ENCODE data around the gene RPL41.

The RPL41 gene

GRCh38 chr12:56161690-56162351, 45.4 kb downstream of the RPL41 start:
- Histone ChIP-seq H3K27ac (ENCODE audit: low read length) (no peak overlapping the region), H3K9me2 (replicated peaks; ENCODE audit: insufficient read depth, low read length) (no peaks in the 10 kb centered on the region), H3F3A (ENCODE audit: insufficient read depth, low read length) (peaks cover 49% of the 10 kb centered on the region), H3K79me2 (ENCODE audit: low read length) (peaks cover 50% of the 10 kb centered on the region), H3K4me2 (ENCODE audit: low read depth, low read length) (no peak overlapping the region), H3K4me1 (ENCODE audit: low read length) (peaks cover 18% of the 10 kb centered on the region), H2AFZ (ENCODE audit: low read length) (no peak overlapping the region), H3K9ac (ENCODE audit: low read length) (no peak overlapping the region), H3K4me3 (ENCODE audit: low read length) (no peak overlapping the region), H3K36me3 (replicated peaks; ENCODE audit: insufficient read depth, low read length) (peaks cover 9% of the 10 kb centered on the region; the same call in 1 of the 2 replicates), H3K27me3 (replicated peaks; ENCODE audit: insufficient read depth, low read length) (no peaks in the 10 kb centered on the region), H4K20me1 (ENCODE audit: insufficient read depth, low read length) (peaks cover 3% of the 10 kb centered on the region; the same call in 1 of the 2 replicates), H3K9me3 (replicated peaks; ENCODE audit: insufficient read depth, low read length) (no peaks in the 10 kb centered on the region)
- no peak for DNase-seq
- no peak for TF ChIP-seq EZH2 (optimal IDR thresholded peaks at IDR 0.05; ENCODE audit: low read depth, low read length)

DNA sequence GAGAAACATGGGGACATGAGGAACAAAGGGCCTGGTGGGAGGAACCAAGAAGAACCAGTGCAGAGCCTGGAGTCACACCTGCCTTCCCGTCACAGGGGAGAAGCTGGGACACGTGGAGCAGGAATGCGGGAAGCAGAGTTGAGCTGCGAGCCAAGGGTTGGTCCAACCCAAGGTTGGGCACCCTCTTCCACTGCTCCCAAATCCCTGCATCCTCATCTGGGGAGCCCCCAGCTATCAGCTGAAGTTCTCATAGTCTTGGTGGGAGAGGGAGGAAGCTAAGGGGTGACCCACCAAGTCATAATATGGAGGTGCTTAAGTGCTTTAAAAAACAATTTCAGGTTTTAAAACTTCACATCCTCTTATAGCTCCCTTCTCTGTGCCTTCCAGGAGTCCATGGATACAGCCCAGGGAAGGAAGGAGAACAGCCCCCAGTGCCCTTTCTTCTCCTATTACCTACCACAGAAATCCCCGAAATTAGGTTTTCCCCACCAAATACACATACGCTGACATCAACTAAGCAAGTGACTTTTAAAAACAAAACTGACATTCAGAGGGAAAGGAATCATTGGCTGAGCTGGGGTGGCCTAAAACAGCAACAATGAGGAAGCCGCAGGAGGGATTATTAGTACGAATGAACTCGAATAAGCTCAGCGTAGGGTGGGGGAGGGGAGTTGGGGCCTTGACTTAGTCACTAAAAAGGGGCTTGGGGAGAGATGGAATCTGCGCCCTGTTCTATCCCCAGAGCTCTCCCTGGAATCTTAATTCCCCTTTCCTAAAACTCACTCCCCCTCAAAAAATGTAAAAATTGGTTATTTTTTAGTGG, 46.2 kb downstream of the RPL41 start:
- H4K20me1 ChIP-seq (ENCODE audit: insufficient read depth, low read length) = peaks cover 3% of the 10 kb centered on the region; the same call in 1 of the 2 replicates
- H3K4me1 ChIP-seq (ENCODE audit: low read length) = peaks cover 15% of the 10 kb centered on the region
- no peaks in the 10 kb centered on the region for H3K27me3 ChIP-seq (replicated peaks; ENCODE audit: insufficient read depth, low read length)
- H3K79me2 ChIP-seq (ENCODE audit: low read length) = peaks cover 46% of the 10 kb centered on the region
- H3K4me3 ChIP-seq (ENCODE audit: low read length) = no peak overlapping the region
- H3K9ac ChIP-seq (ENCODE audit: low read length) = no peak overlapping the region
- no peak for TF ChIP-seq EZH2phosphoT487 (IDR thresholded peaks at IDR 0.05; ENCODE audit: low read length)
- TF ChIP-seq CTCF (IDR thresholded peaks at IDR 0.05; ENCODE audit: low read length) = no peak
- no peak for TF ChIP-seq EZH2 (optimal IDR thresholded peaks at IDR 0.05; ENCODE audit: low read depth, low read length)
- peaks cover 41% of the 10 kb centered on the region for H3F3A ChIP-seq (ENCODE audit: insufficient read depth, low read length)
- H3K4me2 ChIP-seq (ENCODE audit: low read depth, low read length) = no peak overlapping the region
- H3K36me3 ChIP-seq (replicated peaks; ENCODE audit: insufficient read depth, low read length) = peaks cover 9% of the 10 kb centered on the region; the same call in 1 of the 2 replicates
- DNase-seq = no peak
- no peaks in the 10 kb centered on the region for H3K9me3 ChIP-seq (replicated peaks; ENCODE audit: insufficient read depth, low read length)
- H2AFZ ChIP-seq (ENCODE audit: low read length) = no peak overlapping the region
- H3K9me2 ChIP-seq (replicated peaks; ENCODE audit: insufficient read depth, low read length) = no peaks in the 10 kb centered on the region
- H3K27ac ChIP-seq (ENCODE audit: low read length) = no peak overlapping the region

- DNase-seq = no peak
- TF ChIP-seq CTCF (IDR thresholded peaks at IDR 0.05; ENCODE audit: low read length) (no peak), EZH2phosphoT487 (IDR thresholded peaks at IDR 0.05; ENCODE audit: low read length) (no peak), EZH2 (optimal IDR thresholded peaks at IDR 0.05; ENCODE audit: low read depth, low read length) (no peak)
- Histone ChIP-seq H3F3A (ENCODE audit: insufficient read depth, low read length) (peaks cover 34% of the 10 kb centered on the region), H3K4me1 (ENCODE audit: low read length) (peaks cover 15% of the 10 kb centered on the region), H3K9me3 (replicated peaks; ENCODE audit: insufficient read depth, low read length) (no peaks in the 10 kb centered on the region), H3K9me2 (replicated peaks; ENCODE audit: insufficient read depth, low read length) (no peaks in the 10 kb centered on the region), H3K79me2 (ENCODE audit: low read length) (peaks cover 40% of the 10 kb centered on the region), H4K20me1 (ENCODE audit: insufficient read depth, low read length) (peaks cover 3% of the 10 kb centered on the region; the same call in 1 of the 2 replicates), H3K9ac (ENCODE audit: low read length) (no peak overlapping the region), H3K4me3 (ENCODE audit: low read length) (no peak overlapping the region), H2AFZ (ENCODE audit: low read length) (no peak overlapping the region), H3K36me3 (replicated peaks; ENCODE audit: insufficient read depth, low read length) (peaks cover 9% of the 10 kb centered on the region; the same call in 1 of the 2 replicates), H3K27ac (ENCODE audit: low read length) (no peak overlapping the region), H3K27me3 (replicated peaks; ENCODE audit: insufficient read depth, low read length) (no peaks in the 10 kb centered on the region), H3K4me2 (ENCODE audit: low read depth, low read length) (no peak overlapping the region)
These were observed 47.3 kb downstream of the RPL41 start for GRCh38 chr12:56163533-56164344.
